Iris pigment epithelial cell (primary cell): ENCODE results near the gene PHGDH.
"Not testable (repeated sequence)": the region's sequence is repeated elsewhere in the genome, so short reads cannot be mapped to it uniquely, and the experiment has no call there.

Source experiments
- DNase-seq: peaks from one replicate; pipeline ENCODE4 v3.0.0-alpha.2; 2011; ENCODE audit warnings: low read depth

The PHGDH gene

GRCh38 chr1:119711804-119712341 is at the start of gene PHGDH:
Gene PHGDH (plus strand): TSS chr1:119711934. CDS start chr1:119712023, 89 bp downstream.
- peak; percentile 91 for DNase-seq

GRCh38 chr1:119662034-119662437 is 49.7 kb upstream of the PHGDH start:
- no peak for DNase-seq

GRCh38 chr1:119664067-119664466 is 47.7 kb upstream of the PHGDH start:
- DNase-seq, result no peak

- DNase-seq, result no peak
Observed at GRCh38 chr1:119667173-119667572, 44.6 kb upstream of the PHGDH start.

GRCh38 chr1:119670898-119671297 is 40.8 kb upstream of the PHGDH start:
- no peak for DNase-seq

- DNase-seq, result peak; percentile 47
Observed at GRCh38 chr1:119673171-119673940, 38.4 kb upstream of the PHGDH start.

- peak; percentile 71 for DNase-seq
Observed at GRCh38 chr1:119674111-119674526, 37.6 kb upstream of the PHGDH start.

GRCh38 chr1:119674835-119675289 is 36.9 kb upstream of the PHGDH start:
- peak; percentile 92 for DNase-seq

- peak; percentile 88 for DNase-seq
Observed at GRCh38 chr1:119675349-119676345, 36.1 kb upstream of the PHGDH start.

GRCh38 chr1:119676571-119677206 is 35.0 kb upstream of the PHGDH start:
- DNase-seq, result no peak

- DNase-seq, result no peak
Observed at GRCh38 chr1:119679223-119679622, 32.5 kb upstream of the PHGDH start.

GRCh38 chr1:119680193-119680592 is 31.5 kb upstream of the PHGDH start:
- no peak for DNase-seq

- no peak for DNase-seq
Observed at GRCh38 chr1:119680723-119681122, 31.0 kb upstream of the PHGDH start.

GRCh38 chr1:119681560-119681959 is 30.2 kb upstream of the PHGDH start:
- no peak for DNase-seq

- DNase-seq, result no peak
Observed at GRCh38 chr1:119682141-119682540, 29.6 kb upstream of the PHGDH start.

GRCh38 chr1:119683893-119684292 is 27.8 kb upstream of the PHGDH start:
- DNase-seq, result no peak

GRCh38 chr1:119686661-119687060 is 25.1 kb upstream of the PHGDH start:
- DNase-seq, result no peak

GRCh38 chr1:119687434-119688079 is 24.2 kb upstream of the PHGDH start:
- peak; percentile 33 for DNase-seq

- DNase-seq, result no peak
Observed at GRCh38 chr1:119688810-119689209, 22.9 kb upstream of the PHGDH start.

GRCh38 chr1:119689511-119689910 is 22.2 kb upstream of the PHGDH start:
- no peak for DNase-seq

- not testable (repeated sequence) for DNase-seq
Observed at GRCh38 chr1:119696863-119697262, 14.9 kb upstream of the PHGDH start.
